Skeletal muscle satellite cell (primary cell): ENCODE results near the gene DUSP10.

Experiments used
- H3K27me3 ChIP-seq: 2 replicates; pipeline ENCODE4 v1.7.0; 2013; ENCODE audit warnings: low read length; ENCODE audit not compliant: control insufficient read depth, insufficient read depth
- H3K36me3 ChIP-seq: 2 replicates; pipeline ENCODE4 v1.7.0; 2013; ENCODE audit warnings: mild to moderate bottlenecking, control low read depth, low read length; ENCODE audit not compliant: insufficient read depth
- H3K4me1 ChIP-seq: 2 replicates; pipeline ENCODE4 v1.7.0; 2013; ENCODE audit warnings: low read length; ENCODE audit not compliant: control insufficient read depth, insufficient read depth
- H3K4me2 ChIP-seq: 2 replicates; pipeline ENCODE4 v1.7.0; 2013; ENCODE audit warnings: mild to moderate bottlenecking, low read length
- H3K4me3 ChIP-seq: 2 replicates; pipeline ENCODE4 v1.7.0; 2013; ENCODE audit warnings: low read length
- H3K9ac ChIP-seq: 2 replicates; pipeline ENCODE4 v1.7.0; 2013; ENCODE audit warnings: mild to moderate bottlenecking, low read depth, low read length, moderate library complexity
- H3K9me3 ChIP-seq: replicated peaks from 2 replicates; pipeline ENCODE4 v1.7.0; 2013; ENCODE audit warnings: mild to moderate bottlenecking, control low read depth, low read length

DUSP10 gene

GRCh38 chr1:221708987-221709386 lies 32.9 kb downstream of the DUSP10 start:
- Histone ChIP-seq H3K9me3 (no peaks in the 10 kb centered on the region), H3K4me3 (no peak overlapping the region), H3K36me3 (peaks cover 56% of the 10 kb centered on the region), H3K4me2 (no peak overlapping the region), H3K9ac (no peak overlapping the region), H3K27me3 (no peaks in the 10 kb centered on the region), H3K4me1 (peaks cover 43% of the 10 kb centered on the region)

- H3K4me1 ChIP-seq = peaks cover 43% of the 10 kb centered on the region
- H3K36me3 ChIP-seq = peaks cover 62% of the 10 kb centered on the region
These were observed 33.8 kb downstream of the DUSP10 start for GRCh38 chr1:221708076-221708571.

GRCh38 chr1:221706876-221707582 lies 34.9 kb downstream of the DUSP10 start:
- no peaks in the 10 kb centered on the region for H3K9me3 ChIP-seq
- peaks cover 69% of the 10 kb centered on the region for H3K36me3 ChIP-seq
- no peak overlapping the region for H3K4me2 ChIP-seq
- peaks cover 32% of the 10 kb centered on the region for H3K4me1 ChIP-seq
- no peaks in the 10 kb centered on the region for H3K27me3 ChIP-seq
- no peak overlapping the region for H3K9ac ChIP-seq
- H3K4me3 ChIP-seq = no peak overlapping the region

More at GRCh38 chr1:221708076-221708571, 33.8 kb downstream of the DUSP10 start:
- no peaks in the 10 kb centered on the region for H3K9me3 ChIP-seq
- no peak overlapping the region for H3K4me3 ChIP-seq
- H3K4me2 ChIP-seq = peak overlapping the region; percentile 16
- peak overlapping the region; percentile 24 for H3K9ac ChIP-seq
- H3K27me3 ChIP-seq = no peaks in the 10 kb centered on the region

DNA sequence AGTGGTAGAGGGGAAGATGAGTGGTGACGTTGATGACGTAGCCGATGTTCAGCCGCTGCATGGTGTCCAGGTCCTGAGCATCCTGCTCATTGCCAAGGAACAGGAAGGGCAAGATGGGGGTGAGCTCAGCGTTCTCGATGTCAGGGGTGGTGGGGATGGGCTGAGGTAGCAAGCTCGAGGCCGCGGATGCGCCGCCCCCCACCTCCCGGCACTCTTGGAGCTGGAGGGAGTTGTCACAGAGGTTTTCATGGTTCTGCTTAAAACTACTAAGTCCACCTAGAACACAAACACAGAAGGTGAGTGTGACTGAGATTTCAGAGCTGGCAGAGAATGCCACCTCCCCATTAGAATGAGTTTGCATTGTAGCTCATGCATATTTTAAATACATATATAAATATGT lies 35.7 kb downstream of the DUSP10 start:
- Histone ChIP-seq H3K27me3 (no peaks in the 10 kb centered on the region), H3K4me3 (no peak overlapping the region), H3K9ac (no peak overlapping the region), H3K36me3 (peaks cover 69% of the 10 kb centered on the region), H3K4me1 (peaks cover 23% of the 10 kb centered on the region), H3K9me3 (no peaks in the 10 kb centered on the region), H3K4me2 (no peak overlapping the region)

- Histone ChIP-seq H3K4me3 (no peak overlapping the region), H3K27me3 (no peaks in the 10 kb centered on the region), H3K9ac (no peak overlapping the region), H3K4me1 (peaks cover 17% of the 10 kb centered on the region), H3K9me3 (no peaks in the 10 kb centered on the region), H3K4me2 (no peak overlapping the region), H3K36me3 (peaks cover 63% of the 10 kb centered on the region)
These were observed 37.6 kb downstream of the DUSP10 start for GRCh38 chr1:221704306-221704705.

DNA sequence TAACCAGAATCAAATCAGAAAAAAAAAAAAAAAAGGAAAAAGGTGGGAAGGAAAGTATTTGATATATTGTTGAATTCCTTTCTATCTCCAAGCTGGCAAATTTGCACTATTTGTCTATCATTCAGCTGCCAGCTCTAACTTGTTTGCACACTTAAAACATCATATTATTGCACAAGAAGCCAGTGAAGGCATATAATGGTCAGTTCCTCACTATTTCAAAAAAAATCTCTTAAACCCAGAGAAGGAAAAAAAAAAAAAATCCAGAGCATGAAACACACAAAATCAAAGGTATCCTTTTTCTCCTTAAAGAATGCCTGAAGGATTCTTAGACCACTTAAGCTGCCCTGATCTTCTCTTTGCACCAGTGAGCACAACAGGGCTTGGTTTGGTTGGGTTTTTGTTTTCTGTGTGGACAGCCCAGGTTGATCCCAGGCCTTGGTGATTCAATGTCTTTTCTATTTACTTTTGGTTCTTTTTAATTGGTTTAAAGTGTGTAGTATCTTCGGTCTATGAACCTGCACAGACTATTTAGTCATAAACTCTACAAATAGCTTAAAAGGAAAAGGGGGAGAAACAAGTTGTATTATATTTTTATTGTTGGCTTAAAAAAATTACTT lies 40.2 kb downstream of the DUSP10 start:
- Histone ChIP-seq H3K36me3 (peaks cover 73% of the 10 kb centered on the region), H3K9ac (no peak overlapping the region), H3K4me2 (no peak overlapping the region), H3K27me3 (no peaks in the 10 kb centered on the region), H3K4me1 (peaks cover 6% of the 10 kb centered on the region), H3K4me3 (no peak overlapping the region), H3K9me3 (no peaks in the 10 kb centered on the region)

GRCh38 chr1:221700948-221701347 lies 40.9 kb downstream of the DUSP10 start:
- no peaks in the 10 kb centered on the region for H3K27me3 ChIP-seq
- H3K36me3 ChIP-seq = peaks cover 68% of the 10 kb centered on the region
- H3K4me2 ChIP-seq = no peak overlapping the region
- H3K4me3 ChIP-seq = no peak overlapping the region
- H3K9me3 ChIP-seq = no peaks in the 10 kb centered on the region
- H3K9ac ChIP-seq = no peak overlapping the region
- peaks cover 13% of the 10 kb centered on the region for H3K4me1 ChIP-seq

- Histone ChIP-seq H3K4me3 (no peak overlapping the region), H3K9ac (no peak overlapping the region), H3K4me2 (no peak overlapping the region), H3K4me1 (peaks cover 17% of the 10 kb centered on the region), H3K36me3 (peaks cover 64% of the 10 kb centered on the region), H3K9me3 (no peaks in the 10 kb centered on the region), H3K27me3 (no peaks in the 10 kb centered on the region)
These were observed 41.4 kb downstream of the DUSP10 start for GRCh38 chr1:221700536-221700935.

DNA sequence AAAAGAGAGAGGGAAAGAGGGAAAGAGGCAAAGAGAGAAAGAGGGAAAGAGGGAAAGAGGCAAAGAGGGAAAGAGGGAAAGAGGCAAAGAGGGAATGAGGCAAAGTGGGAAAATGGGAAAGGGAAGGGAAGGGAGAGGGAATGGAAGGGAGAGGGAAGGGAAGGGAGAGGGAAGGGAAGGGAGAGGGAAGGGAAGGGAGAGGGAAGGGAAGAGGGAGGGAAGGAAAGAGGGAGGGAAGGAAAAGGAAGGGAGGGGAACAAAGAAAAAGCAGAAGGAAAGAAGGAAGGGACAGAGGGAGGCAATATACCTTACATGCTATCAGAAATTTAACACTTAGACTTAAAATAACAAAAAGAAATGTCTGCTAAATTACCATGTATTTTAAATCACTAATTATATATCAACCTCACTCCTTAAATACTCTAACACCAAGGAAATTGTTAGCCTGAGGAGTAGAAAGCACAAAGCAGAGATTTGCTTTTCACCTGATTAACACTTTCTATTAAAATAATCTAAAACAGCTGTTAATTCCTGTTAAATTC lies 41.8 kb downstream of the DUSP10 start:
- Histone ChIP-seq H3K27me3 (no peaks in the 10 kb centered on the region), H3K4me2 (no peak overlapping the region), H3K4me1 (peaks cover 21% of the 10 kb centered on the region), H3K36me3 (peaks cover 61% of the 10 kb centered on the region), H3K9me3 (no peaks in the 10 kb centered on the region), H3K9ac (no peak overlapping the region), H3K4me3 (no peak overlapping the region)

DNA sequence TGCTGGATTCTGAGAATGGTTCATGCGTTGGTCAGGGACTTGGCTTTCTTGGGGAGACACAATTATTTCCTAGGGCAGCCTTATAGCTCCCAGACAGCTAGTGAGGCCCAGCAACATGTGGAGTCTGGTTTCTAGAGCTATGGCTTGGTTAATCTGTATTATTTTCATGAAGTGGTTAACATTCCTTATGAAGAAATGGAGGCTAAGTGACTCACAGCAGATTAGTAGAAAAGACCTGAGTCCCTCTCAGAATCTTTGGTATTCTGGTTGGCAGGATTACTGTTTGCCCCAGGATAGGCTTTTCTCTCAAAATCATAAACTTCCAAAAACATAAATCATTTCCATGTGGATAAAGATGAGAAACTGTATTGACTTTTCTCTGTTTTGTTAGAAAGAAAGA lies 42.3 kb downstream of the DUSP10 start:
- Histone ChIP-seq H3K36me3 (peaks cover 57% of the 10 kb centered on the region), H3K27me3 (no peaks in the 10 kb centered on the region), H3K9me3 (no peaks in the 10 kb centered on the region), H3K4me2 (no peak overlapping the region), H3K4me1 (peaks cover 21% of the 10 kb centered on the region), H3K4me3 (no peak overlapping the region), H3K9ac (no peak overlapping the region)

- H3K4me3 ChIP-seq = no peak overlapping the region
- no peaks in the 10 kb centered on the region for H3K27me3 ChIP-seq
- H3K4me1 ChIP-seq = peaks cover 21% of the 10 kb centered on the region
- H3K36me3 ChIP-seq = peaks cover 49% of the 10 kb centered on the region
- H3K9me3 ChIP-seq = no peaks in the 10 kb centered on the region
- no peak overlapping the region for H3K4me2 ChIP-seq
- no peak overlapping the region for H3K9ac ChIP-seq
These were observed 43.1 kb downstream of the DUSP10 start for GRCh38 chr1:221698579-221699349.
